ENCODE results near the gene CCDC85A.

CCDC85A gene

GRCh38 chr2:56314371-56314770 is 130.6 kb downstream of the CCDC85A start:
- no peak for DNase-seq

- DNase-seq, result no peak
Measured at GRCh38 chr2:56314796-56315195, 131.0 kb downstream of the CCDC85A start.

- no peak for DNase-seq
Measured at GRCh38 chr2:56315376-56315775, 131.6 kb downstream of the CCDC85A start.

- no peak for DNase-seq
Measured at GRCh38 chr2:56316011-56316410, 132.2 kb downstream of the CCDC85A start.

- no peak for DNase-seq
Measured at GRCh38 chr2:56318147-56318546, 134.4 kb downstream of the CCDC85A start.

- DNase-seq, result no peak
Measured at GRCh38 chr2:56325661-56326345, 142.0 kb downstream of the CCDC85A start.

GRCh38 chr2:56326346-56326741 is 142.6 kb downstream of the CCDC85A start:
- no peak for DNase-seq

- DNase-seq, result no peak
Measured at GRCh38 chr2:56331810-56332209, 148.0 kb downstream of the CCDC85A start.

- no peak for DNase-seq
Measured at GRCh38 chr2:56333812-56334485, 150.2 kb downstream of the CCDC85A start.

GRCh38 chr2:56334622-56335021 is 150.8 kb downstream of the CCDC85A start:
- no peak for DNase-seq

GRCh38 chr2:56335101-56335500 is 151.3 kb downstream of the CCDC85A start:
- DNase-seq, result no peak

- DNase-seq, result no peak
Measured at GRCh38 chr2:56337342-56337741, 153.6 kb downstream of the CCDC85A start.

GRCh38 chr2:56338232-56338631 is 154.4 kb downstream of the CCDC85A start:
- no peak for DNase-seq

GRCh38 chr2:56344771-56345170 is 161.0 kb downstream of the CCDC85A start:
- DNase-seq, result no peak

- DNase-seq, result no peak
Measured at GRCh38 chr2:56347881-56348280, 164.1 kb downstream of the CCDC85A start.

GRCh38 chr2:56348392-56349210 is 164.8 kb downstream of the CCDC85A start:
- DNase-seq, result no peak

GRCh38 chr2:56357655-56358295 is 174.0 kb downstream of the CCDC85A start:
- no peak for DNase-seq

- DNase-seq, result no peak
Measured at GRCh38 chr2:56361844-56362243, 178.1 kb downstream of the CCDC85A start.

- DNase-seq, result no peak
Measured at GRCh38 chr2:56364902-56365301, 181.1 kb downstream of the CCDC85A start.

- DNase-seq, result no peak
Measured at GRCh38 chr2:56369316-56369715, 185.5 kb downstream of the CCDC85A start.

GRCh38 chr2:56372071-56372656 is 188.4 kb downstream of the CCDC85A start:
- DNase-seq, result no peak

- DNase-seq, result no peak
Measured at GRCh38 chr2:56375251-56375650, 191.5 kb downstream of the CCDC85A start.
